OCI-LY7 (cell line): ENCODE results near the gene FAM193A. TPM values are rescaled to one million over a fixed set of nuclear protein-coding genes. Genes with fewer than 3 reads are reported as not detected.
"Not testable (repeated sequence)": the region's sequence is repeated elsewhere in the genome, so short reads cannot be mapped to it uniquely, and the experiment has no call there.

Source experiments
- BruUV-seq: library from RNA; stranded (reverse); fragments of 400-500 nt; replicated peaks from 2 replicates; lab custom pipeline; 2021; lab: Mats Ljungman, UMichigan
- CTCF ChIA-PET: fragments of 300-600 bp; sonication (Branson Sonifier 250); formaldehyde crosslinking; loops from one replicate; lab custom pipeline; 2022; ENCODE audit warnings: antibody characterized with exemption; ENCODE audit not compliant: unreplicated experiment; lab: Charles Lee
- POLR2A ChIA-PET: fragments of 300-600 bp; sonication (Branson Sonifier 250); formaldehyde crosslinking; loops from one replicate; lab custom pipeline; 2022; ENCODE audit warnings: antibody characterized with exemption; lab: Charles Lee
- DNase-seq: peaks from one replicate; pipeline ENCODE4 v3.0.0-alpha.2; 2015; ENCODE audit warnings: low spot score
- H2AFZ ChIP-seq: fragments of 200-600 bp; sonication (generic), shearing (Covaris generic); 2 replicates; pipeline ENCODE4 v1.6.1; 2014; ENCODE audit warnings: mild to moderate bottlenecking, antibody characterized with exemption, low read length, moderate library complexity
- H3K27ac ChIP-seq: fragments of 200-600 bp; sonication (generic); 2 replicates; pipeline ENCODE4 v1.5.1; 2014; ENCODE audit warnings: mixed run types, low read depth, mild to moderate bottlenecking, moderate library complexity, low read length, inconsistent platforms; ENCODE audit not compliant: poor library complexity, severe bottlenecking
- H3K36me3 ChIP-seq: fragments of 200-600 bp; sonication (generic); 2 replicates; pipeline ENCODE4 v1.6.1; 2014; ENCODE audit warnings: mild to moderate bottlenecking, antibody characterized with exemption, low read length, moderate library complexity, mixed read lengths; ENCODE audit not compliant: insufficient read depth
- H3K4me1 ChIP-seq: fragments of 200-600 bp; sonication (generic); 2 replicates; pipeline ENCODE4 v1.5.1; 2014; ENCODE audit warnings: mild to moderate bottlenecking, low read length; ENCODE audit not compliant: insufficient read depth, poor library complexity, severe bottlenecking
- H3K4me2 ChIP-seq: fragments of 200-600 bp; sonication (generic); 2 replicates; pipeline ENCODE4 v1.6.1; 2014; ENCODE audit warnings: mild to moderate bottlenecking, low read length
- H3K4me3 ChIP-seq: fragments of 200-600 bp; sonication (generic); 2 replicates; pipeline ENCODE4 v1.5.1; 2014; ENCODE audit warnings: mild to moderate bottlenecking, low read depth, low read length; ENCODE audit not compliant: poor library complexity, severe bottlenecking
- H3K79me2 ChIP-seq: fragments of 200-600 bp; sonication (generic); 2 replicates; pipeline ENCODE4 v1.6.1; 2016; ENCODE audit warnings: low read depth, mild to moderate bottlenecking, low read length, moderate library complexity, mixed read lengths; ENCODE audit not compliant: insufficient read depth
- H3K9me2 ChIP-seq: fragments of 200-600 bp; sonication (generic); 2 replicates; pipeline ENCODE4 v1.6.1; 2016; ENCODE audit warnings: mild to moderate bottlenecking, low read length, mixed read lengths; ENCODE audit not compliant: insufficient read depth
- H3K9me3 ChIP-seq: fragments of 200-600 bp; sonication (generic); 2 replicates; pipeline ENCODE4 v1.6.1; 2014; ENCODE audit warnings: mild to moderate bottlenecking, mixed run types, low read length, mixed read lengths
- H4K20me1 ChIP-seq: fragments of 200-600 bp; sonication (generic); 2 replicates; pipeline ENCODE4 v1.6.1; 2014; ENCODE audit warnings: mild to moderate bottlenecking, antibody characterized with exemption, low read length, moderate library complexity, mixed read lengths; ENCODE audit not compliant: insufficient read depth
- EZH2phosphoT487 ChIP-seq: fragments of 200-600 bp; sonication (generic); IDR thresholded peaks from 2 replicates; pipeline ENCODE4 v1.6.1; 2018; ENCODE audit warnings: low read depth, borderline replicate concordance, mild to moderate bottlenecking, mixed run types, antibody characterized with exemption, low read length, moderate library complexity, mixed read lengths
- intact Hi-C: fragments of 100-400 bp; cut with micrococcal nuclease; formaldehyde crosslinking; loops from one replicate; pipeline ENCODE4 v1.10.0; 2022; ENCODE audit not compliant: unreplicated experiment
- total RNA-seq, 2 experiments: library from RNA; depleted of rRNA in 1 of 2; stranded (reverse); fragments of >200 nt in 1 of 2; shearing (Covaris generic) in 1 of 2; gene quantifications; 2 replicates each; pipeline ENCODE4 v1.2.3, GENCODE V29; 2014 to 2022
- TF ChIP-seq, protein P1 (sequence below): fragments of 200-600 bp; sonication (generic); conservative IDR thresholded peaks from 2 replicates; pipeline ENCODE4 v1.5.1; 2014; ENCODE audit warnings: mild to moderate bottlenecking, antibody characterized with exemption, low read length, moderate library complexity, mixed read lengths

The FAM193A gene
- total RNA-seq, 2 experiments from 2014 or later: 17.8 to 36.7 TPM

DNA sequence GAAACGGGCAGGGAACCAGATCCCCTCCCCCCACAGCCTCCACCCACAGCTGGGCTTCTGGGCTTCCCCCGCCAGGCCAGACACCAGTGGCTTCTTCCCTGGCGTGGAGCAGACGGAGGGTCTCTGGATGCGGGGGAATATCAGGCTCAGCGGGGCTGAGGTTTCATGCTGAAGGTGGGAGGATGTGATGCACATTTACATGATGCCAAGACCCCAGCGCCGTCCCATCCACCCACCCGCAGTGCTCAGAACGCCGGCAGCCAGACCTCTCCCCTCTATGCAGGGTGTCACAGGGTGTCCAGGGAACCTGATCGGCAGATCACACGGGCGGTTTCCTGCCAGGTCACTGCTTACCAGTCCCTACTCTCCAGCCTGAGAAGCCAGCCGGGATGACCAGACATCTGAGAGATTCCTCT lies 232.5 kb downstream of the FAM193A start:
- no peak overlapping the region for H3K27ac ChIP-seq
- BruUV-seq: no TSS peak
- no peak overlapping the region for H2AFZ ChIP-seq
- H3K4me2 ChIP-seq: no peak overlapping the region
- TF ChIP-seq, protein P1, sequence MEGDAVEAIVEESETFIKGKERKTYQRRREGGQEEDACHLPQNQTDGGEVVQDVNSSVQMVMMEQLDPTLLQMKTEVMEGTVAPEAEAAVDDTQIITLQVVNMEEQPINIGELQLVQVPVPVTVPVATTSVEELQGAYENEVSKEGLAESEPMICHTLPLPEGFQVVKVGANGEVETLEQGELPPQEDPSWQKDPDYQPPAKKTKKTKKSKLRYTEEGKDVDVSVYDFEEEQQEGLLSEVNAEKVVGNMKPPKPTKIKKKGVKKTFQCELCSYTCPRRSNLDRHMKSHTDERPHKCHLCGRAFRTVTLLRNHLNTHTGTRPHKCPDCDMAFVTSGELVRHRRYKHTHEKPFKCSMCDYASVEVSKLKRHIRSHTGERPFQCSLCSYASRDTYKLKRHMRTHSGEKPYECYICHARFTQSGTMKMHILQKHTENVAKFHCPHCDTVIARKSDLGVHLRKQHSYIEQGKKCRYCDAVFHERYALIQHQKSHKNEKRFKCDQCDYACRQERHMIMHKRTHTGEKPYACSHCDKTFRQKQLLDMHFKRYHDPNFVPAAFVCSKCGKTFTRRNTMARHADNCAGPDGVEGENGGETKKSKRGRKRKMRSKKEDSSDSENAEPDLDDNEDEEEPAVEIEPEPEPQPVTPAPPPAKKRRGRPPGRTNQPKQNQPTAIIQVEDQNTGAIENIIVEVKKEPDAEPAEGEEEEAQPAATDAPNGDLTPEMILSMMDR: no peak
- no peak for TF ChIP-seq EZH2phosphoT487
- H3K9me3 ChIP-seq: no peaks in the 10 kb centered on the region
- no peak for DNase-seq
- no peaks in the 10 kb centered on the region for H4K20me1 ChIP-seq
- H3K4me1 ChIP-seq: peaks cover 18% of the 10 kb centered on the region
- CTCF ChIA-PET: no interaction called here
- intact Hi-C loops: no loop called here
- no peaks in the 10 kb centered on the region for H3K9me2 ChIP-seq
- no peak overlapping the region for H3K4me3 ChIP-seq
- no peaks in the 10 kb centered on the region for H3K79me2 ChIP-seq
- POLR2A ChIA-PET: no interaction called here
- no peaks in the 10 kb centered on the region for H3K36me3 ChIP-seq

DNA sequence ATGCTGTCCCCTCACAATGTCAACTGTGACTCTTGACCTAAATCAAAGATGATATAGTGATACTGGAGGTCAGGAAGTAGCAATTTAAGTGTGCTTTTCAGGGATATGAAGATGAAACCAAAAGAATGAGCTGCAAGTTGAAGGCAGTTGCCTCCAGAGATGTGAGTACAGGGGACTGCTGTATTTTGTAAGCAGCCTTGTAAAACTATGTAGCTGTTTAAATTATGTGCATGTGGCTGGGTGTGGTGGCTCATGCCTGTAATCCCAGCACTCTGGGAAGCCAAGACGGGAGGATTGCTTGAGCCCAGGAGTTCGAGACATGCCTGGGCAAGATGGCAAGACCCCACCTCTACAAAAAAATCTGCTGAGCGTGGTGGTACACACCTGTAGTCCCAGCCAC lies 234.8 kb downstream of the FAM193A start:
- H3K36me3 ChIP-seq: no peaks in the 10 kb centered on the region
- no peak for DNase-seq
- TF ChIP-seq EZH2phosphoT487: no peak
- TF ChIP-seq, protein P1: no peak
- no peaks in the 10 kb centered on the region for H3K79me2 ChIP-seq
- intact Hi-C loops: no loop called here
- H3K9me2 ChIP-seq: no peaks in the 10 kb centered on the region
- H3K4me1 ChIP-seq: peaks cover 11% of the 10 kb centered on the region
- no peaks in the 10 kb centered on the region for H3K9me3 ChIP-seq
- BruUV-seq: no TSS peak
- ChIA-PET POLR2A (interaction anchor here (1.2 to 1.3 kb wide), 2 partner anchors 11 to 15 kb away, joined by 4 to 8 read pairs; no protein-coding TSS in a partner anchor), CTCF (no interaction called here)
- no peak overlapping the region for H3K4me3 ChIP-seq
- no peaks in the 10 kb centered on the region for H4K20me1 ChIP-seq
- no peak overlapping the region for H2AFZ ChIP-seq
- no peak overlapping the region for H3K27ac ChIP-seq
- no peak overlapping the region for H3K4me2 ChIP-seq

DNA sequence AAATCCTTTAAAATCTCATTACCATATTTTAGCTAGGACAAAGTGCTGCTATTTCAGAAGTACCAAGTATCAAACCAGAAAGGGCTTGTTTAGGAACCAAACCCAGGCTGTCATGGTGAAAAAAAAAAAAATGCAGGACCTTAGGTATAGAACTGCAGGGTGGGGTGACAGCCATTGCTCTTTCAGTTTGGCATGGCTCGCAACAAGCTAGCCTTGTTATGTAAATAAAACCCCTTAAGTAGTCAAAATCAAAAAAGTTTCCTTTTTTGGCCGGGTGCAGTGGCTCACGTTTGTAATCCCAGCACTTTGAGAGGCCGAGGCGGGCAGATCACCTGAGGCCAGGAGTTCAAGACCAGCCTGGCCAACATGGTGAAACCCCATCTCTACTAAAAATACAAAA lies 244.2 kb downstream of the FAM193A start:
- H3K36me3 ChIP-seq, DNase-seq, H3K4me3 ChIP-seq, H3K4me2 ChIP-seq, intact Hi-C loops, H3K9me3 ChIP-seq, H3K79me2 ChIP-seq, BruUV-seq, H3K9me2 ChIP-seq, H2AFZ ChIP-seq, CTCF ChIA-PET, H4K20me1 ChIP-seq, H3K27ac ChIP-seq: not testable (repeated sequence)
- peaks cover 10% of the 10 kb centered on the region for H3K4me1 ChIP-seq
- POLR2A ChIA-PET: interaction anchor here (0.6 kb wide), 1 partner anchor 539 kb away, joined by 3 read pairs; the partner anchor contains the start of genes HAUS3 and POLN
